Central memory CD8-positive, alpha-beta T cell (primary cell): Measurements from ENCODE around the gene TRPC4.
"Not testable (repeated sequence)": the region's sequence is repeated elsewhere in the genome, so short reads cannot be mapped to it uniquely, and the experiment has no call there.

ENCODE experiments used
- ATAC-seq: fragments of 150-1000 bp; cut with Tn5 transposase; replicated peaks from 2 replicates; pipeline ENCODE4 v1.10.0; 2022; ENCODE audit warnings: mild to moderate bottlenecking, moderate FRiP score, moderate number of reproducible peaks; ENCODE audit not compliant: poor library complexity, severe bottlenecking; ENCODE audit errors: extremely low read depth
- DNase-seq, 2 donors: peaks; one replicate each; pipeline ENCODE4 v3.0.0; 2021; ENCODE audit warnings: low spot score in 2 of 2
- H3K27ac Mint-ChIP-seq: one replicate; pipeline ENCODE4 v1.8.0; 2022; ENCODE audit warnings: low read depth, mild to moderate bottlenecking, moderate library complexity, mixed read lengths
- H3K27me3 Mint-ChIP-seq: one replicate; pipeline ENCODE4 v1.8.0; 2022; ENCODE audit warnings: mixed read lengths
- H3K36me3 Mint-ChIP-seq: one replicate; pipeline ENCODE4 v1.8.0; 2022; ENCODE audit warnings: mild to moderate bottlenecking, moderate library complexity, mixed read lengths; ENCODE audit not compliant: insufficient read depth
- H3K4me1 Mint-ChIP-seq: one replicate; pipeline ENCODE4 v1.8.0; 2022; ENCODE audit warnings: mixed read lengths
- H3K4me3 Mint-ChIP-seq: one replicate; pipeline ENCODE4 v1.8.0; 2022; ENCODE audit warnings: mild to moderate bottlenecking, moderate library complexity, mixed read lengths
- H3K9me3 Mint-ChIP-seq: one replicate; pipeline ENCODE4 v1.8.0; 2022; ENCODE audit warnings: mixed read lengths

The TRPC4 gene

DNA sequence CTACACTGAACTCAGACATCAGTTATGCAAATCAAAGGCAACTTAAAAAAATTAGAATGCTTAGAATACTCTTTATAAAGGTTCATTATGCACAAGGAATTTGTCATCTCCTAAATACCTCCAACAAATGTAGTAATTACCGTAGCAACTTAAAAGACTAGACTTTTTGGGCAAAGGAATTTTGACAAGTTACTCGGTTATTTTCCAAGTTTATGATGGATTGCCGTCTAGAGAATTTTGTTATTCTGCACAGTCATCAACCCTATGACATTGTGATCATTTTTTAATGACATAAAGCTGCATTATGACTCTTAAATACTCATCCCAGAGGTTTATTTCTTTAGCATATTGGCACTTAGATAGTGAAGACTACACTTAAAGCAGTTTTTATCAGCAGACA, 71.9 kb downstream of the TRPC4 start:
- Mint-ChIP-seq H3K27me3 (no peaks in the 10 kb centered on the region), H3K36me3 (no peaks in the 10 kb centered on the region), H3K4me1 (no peaks in the 10 kb centered on the region), H3K4me3 (no peak overlapping the region), H3K9me3 (peaks cover 10% of the 10 kb centered on the region), H3K27ac (no peak overlapping the region)
- ATAC-seq (no peak), DNase-seq (no peak)

DNA sequence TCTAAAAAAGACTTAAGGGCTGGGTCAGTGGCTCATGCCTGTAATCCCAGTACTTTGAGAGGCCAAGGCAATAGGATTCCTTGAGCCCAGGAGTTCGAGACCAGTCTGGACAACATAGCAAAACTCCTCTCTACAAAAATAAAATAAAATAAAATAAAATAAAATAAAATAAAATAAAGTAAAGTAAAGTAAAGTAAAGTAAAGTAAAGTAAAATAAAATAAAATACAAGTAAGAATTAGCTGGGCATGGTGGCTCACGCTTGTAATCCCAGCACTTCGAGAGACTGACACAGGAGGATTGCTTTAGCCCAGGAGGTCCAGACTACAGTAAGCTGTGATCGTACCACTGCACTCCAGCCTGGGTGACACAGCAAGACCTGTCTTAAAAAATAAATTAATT, 72.8 kb downstream of the TRPC4 start:
- not testable (repeated sequence) for H3K4me1 Mint-ChIP-seq, H3K27ac Mint-ChIP-seq, H3K4me3 Mint-ChIP-seq, DNase-seq, ATAC-seq, H3K27me3 Mint-ChIP-seq, H3K36me3 Mint-ChIP-seq
- peaks cover 11% of the 10 kb centered on the region for H3K9me3 Mint-ChIP-seq

DNA sequence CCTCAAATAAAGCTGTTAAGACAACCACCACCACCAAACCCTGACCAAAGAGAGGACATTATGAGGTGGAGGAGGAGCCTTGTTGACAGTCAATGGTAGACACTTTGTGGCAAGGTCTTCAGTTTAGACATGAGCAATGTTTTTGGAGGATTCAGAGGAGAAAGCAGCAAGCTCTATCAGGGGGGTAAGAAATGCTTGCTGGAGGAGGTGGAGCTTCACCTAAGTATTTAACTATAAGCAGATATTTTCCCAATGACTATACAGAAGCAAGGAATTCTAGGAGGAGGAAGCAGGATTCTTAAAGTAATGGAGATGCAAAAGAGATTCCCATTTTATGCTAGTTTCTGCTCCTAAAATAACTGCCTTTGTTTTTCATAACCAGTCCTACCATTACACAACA, 74.2 kb downstream of the TRPC4 start:
- ATAC-seq (no peak), DNase-seq (no peak)
- no peaks in the 10 kb centered on the region for H3K4me1 Mint-ChIP-seq
- peaks cover 16% of the 10 kb centered on the region for H3K9me3 Mint-ChIP-seq
- H3K27me3 Mint-ChIP-seq: no peaks in the 10 kb centered on the region
- no peaks in the 10 kb centered on the region for H3K36me3 Mint-ChIP-seq
- H3K4me3 Mint-ChIP-seq: no peak overlapping the region
- H3K27ac Mint-ChIP-seq: no peak overlapping the region

DNA sequence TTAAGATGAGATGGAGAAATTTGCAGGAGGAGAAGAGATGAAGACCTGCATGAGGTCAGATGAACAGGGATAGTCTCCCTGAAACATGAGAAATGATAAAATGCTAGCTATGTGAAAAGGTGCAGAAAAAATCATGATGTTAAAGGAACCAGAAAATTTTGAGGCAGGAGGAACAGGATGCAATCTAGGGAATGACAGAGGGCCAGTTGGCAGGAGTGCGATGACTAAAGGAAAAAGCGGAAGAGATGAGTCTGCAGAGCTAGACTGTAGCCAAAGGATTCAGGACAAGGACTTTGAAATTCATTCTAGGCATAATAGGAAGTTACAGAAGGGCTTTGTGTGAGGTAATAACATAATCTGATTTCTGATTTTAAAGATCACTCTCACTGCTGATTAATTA, 77.9 kb downstream of the TRPC4 start:
- Mint-ChIP-seq H3K4me1 (no peaks in the 10 kb centered on the region), H3K27ac (no peak overlapping the region), H3K36me3 (no peaks in the 10 kb centered on the region), H3K4me3 (no peak overlapping the region), H3K27me3 (no peaks in the 10 kb centered on the region), H3K9me3 (peaks cover 29% of the 10 kb centered on the region)
- no peak for ATAC-seq
- DNase-seq: no peak

DNA sequence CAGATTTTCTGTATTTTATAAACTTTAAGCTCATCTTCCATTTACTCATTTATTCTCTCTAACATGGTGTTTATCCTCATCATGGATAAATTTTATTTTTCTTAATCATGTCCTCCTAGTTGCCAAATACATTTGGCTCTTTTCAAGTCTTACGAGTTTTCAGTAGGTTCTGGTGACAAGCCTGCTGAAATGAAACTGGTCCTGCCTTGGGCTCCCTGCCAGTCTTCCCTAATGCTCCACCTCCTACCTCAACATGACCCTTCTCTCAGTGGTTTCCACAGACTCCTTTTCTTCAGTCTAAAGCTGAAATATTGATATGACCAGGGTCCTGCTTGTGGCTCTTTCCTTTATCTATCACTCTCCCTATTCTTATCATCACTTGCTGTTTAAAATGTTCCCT, 81.2 kb downstream of the TRPC4 start:
- Mint-ChIP-seq H3K27ac (no peak overlapping the region), H3K36me3 (no peaks in the 10 kb centered on the region), H3K27me3 (no peaks in the 10 kb centered on the region), H3K9me3 (peaks cover 27% of the 10 kb centered on the region), H3K4me1 (no peaks in the 10 kb centered on the region), H3K4me3 (no peak overlapping the region)
- ATAC-seq (no peak), DNase-seq (no peak)

DNA sequence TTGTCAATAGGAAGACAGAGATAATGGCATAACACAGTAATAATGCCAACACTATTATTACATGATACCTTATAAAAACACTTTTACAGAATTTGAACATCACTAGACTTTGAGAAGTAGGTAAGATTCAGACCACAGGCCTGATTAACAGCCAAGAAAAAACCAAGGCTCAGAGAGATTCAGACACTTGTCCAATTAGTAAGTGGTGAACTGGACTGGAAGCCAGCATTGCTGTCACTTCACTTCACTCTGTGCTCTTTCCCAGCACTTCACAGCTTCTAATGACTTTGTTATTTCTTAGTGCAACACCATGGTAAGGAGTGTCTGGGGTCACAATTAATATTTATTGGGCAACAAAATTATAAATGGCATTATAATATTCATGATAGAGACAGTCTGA, 91.9 kb downstream of the TRPC4 start:
- Mint-ChIP-seq H3K27me3 (no peaks in the 10 kb centered on the region), H3K4me3 (no peak overlapping the region), H3K9me3 (peaks cover 10% of the 10 kb centered on the region), H3K4me1 (no peaks in the 10 kb centered on the region), H3K27ac (no peak overlapping the region), H3K36me3 (no peaks in the 10 kb centered on the region)
- no peak for DNase-seq
- ATAC-seq: no peak

DNA sequence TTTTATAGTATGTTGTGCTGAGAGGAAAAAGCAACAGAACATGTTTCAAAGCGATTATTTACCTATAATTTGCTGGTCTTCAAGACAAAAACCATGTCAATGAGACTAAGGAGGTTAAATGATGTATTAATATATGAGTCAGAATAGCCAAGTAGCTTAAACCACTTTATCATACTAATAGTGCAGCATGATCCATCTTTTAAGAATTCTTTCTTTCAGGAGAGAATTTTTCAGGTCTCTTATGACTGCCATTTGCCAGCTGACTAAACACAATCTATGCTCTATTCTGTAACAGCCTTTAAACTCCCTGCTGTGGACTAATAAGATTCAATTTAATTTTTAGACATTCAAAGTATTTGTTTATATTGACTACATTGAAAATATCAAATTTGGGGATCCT, 93.7 kb downstream of the TRPC4 start:
- no peaks in the 10 kb centered on the region for H3K27me3 Mint-ChIP-seq

DNA sequence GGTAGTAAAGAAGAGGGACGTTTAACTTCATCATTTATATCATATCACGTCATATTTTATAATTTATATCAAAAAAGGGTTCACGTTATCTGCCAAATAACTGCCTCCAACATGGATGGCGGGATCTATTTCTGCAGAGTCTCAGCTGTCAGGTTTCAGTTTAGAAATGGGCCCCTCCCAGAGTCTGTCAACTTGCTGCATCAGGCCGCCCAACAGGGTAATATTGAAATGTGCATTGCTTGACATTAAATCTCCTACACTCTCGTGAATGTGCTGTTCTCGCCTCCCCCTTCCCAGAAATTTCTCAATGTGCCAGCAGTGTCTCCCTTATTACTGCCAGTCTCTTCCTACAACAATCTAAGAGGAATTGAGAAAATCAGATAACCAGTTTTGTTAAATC, 96.9 kb downstream of the TRPC4 start:
- Mint-ChIP-seq H3K4me1 (no peaks in the 10 kb centered on the region), H3K4me3 (no peak overlapping the region), H3K9me3 (peaks cover 19% of the 10 kb centered on the region), H3K27ac (no peak overlapping the region), H3K36me3 (no peaks in the 10 kb centered on the region), H3K27me3 (no peaks in the 10 kb centered on the region)
- DNase-seq (no peak), ATAC-seq (no peak)

More for the DNA sequence above, 93.7 kb downstream of the TRPC4 start:
- Mint-ChIP-seq H3K9me3 (peaks cover 19% of the 10 kb centered on the region), H3K4me3 (no peak overlapping the region), H3K27ac (no peak overlapping the region), H3K36me3 (no peaks in the 10 kb centered on the region), H3K4me1 (no peaks in the 10 kb centered on the region)
- DNase-seq (no peak), ATAC-seq (no peak)

DNA sequence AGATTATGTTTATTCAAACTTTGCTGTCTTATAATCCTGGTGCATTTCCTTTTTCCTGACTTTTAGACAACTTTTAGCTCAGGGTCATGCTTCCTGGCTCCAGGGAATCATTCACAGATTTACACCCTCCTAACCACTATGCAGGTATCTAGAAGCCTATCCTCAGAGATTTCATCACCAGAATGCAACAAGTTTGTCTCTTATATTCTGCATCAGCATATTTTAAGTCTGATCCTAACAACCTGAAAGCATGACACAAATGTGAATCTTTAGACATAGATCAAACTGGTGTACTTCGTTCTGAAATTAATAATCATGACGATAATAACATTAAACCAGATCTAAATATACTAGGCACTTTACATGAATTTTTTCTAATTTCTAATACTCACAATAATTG, 100.0 kb downstream of the TRPC4 start:
- H3K4me3 Mint-ChIP-seq: no peak overlapping the region
- no peak overlapping the region for H3K27ac Mint-ChIP-seq
- H3K9me3 Mint-ChIP-seq: peaks cover 9% of the 10 kb centered on the region
- no peaks in the 10 kb centered on the region for H3K4me1 Mint-ChIP-seq
- DNase-seq (no peak), ATAC-seq (no peak)
- H3K27me3 Mint-ChIP-seq: no peaks in the 10 kb centered on the region
- no peaks in the 10 kb centered on the region for H3K36me3 Mint-ChIP-seq

DNA sequence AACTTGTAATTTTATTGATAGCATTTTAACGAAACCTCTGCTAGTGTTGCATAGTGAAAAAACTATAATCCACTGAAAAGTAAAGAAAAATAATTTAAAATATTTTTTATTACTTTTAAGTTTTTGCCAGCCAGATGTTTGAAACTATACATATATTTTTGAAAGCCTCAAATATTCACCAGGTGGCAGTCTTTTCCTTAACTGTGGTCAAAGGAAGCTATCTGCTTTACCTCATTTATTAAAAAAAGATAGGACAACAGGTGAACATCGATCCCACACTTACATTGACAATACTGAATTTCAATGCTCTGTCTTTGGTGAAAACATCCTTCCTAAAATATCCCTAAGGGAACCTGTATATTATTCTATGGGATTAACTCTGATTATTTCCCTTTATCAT, 100.5 kb downstream of the TRPC4 start:
- Mint-ChIP-seq H3K4me1 (no peaks in the 10 kb centered on the region), H3K27ac (no peak overlapping the region), H3K27me3 (no peaks in the 10 kb centered on the region), H3K9me3 (peaks cover 9% of the 10 kb centered on the region), H3K36me3 (no peaks in the 10 kb centered on the region), H3K4me3 (no peak overlapping the region)
- no peak for DNase-seq
- no peak for ATAC-seq

DNA sequence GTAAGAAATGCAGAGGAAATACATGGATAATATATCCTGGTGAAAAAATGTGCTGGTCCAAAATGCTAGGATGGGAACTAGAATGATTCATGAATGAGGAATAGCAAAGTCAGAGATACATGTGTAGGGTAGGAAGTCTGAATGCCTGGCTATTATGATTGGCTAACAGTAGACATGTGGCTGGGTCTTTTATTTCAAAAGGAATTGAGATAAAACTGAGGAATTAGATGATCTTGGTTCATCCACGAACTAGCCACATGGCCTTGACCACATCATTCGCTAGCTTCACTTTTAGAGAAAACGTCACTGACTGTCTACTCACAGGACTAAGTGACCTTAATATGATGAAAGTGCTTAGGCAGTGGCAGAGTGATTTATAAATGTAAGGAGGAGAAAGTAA, 103.1 kb downstream of the TRPC4 start:
- H3K27me3 Mint-ChIP-seq: no peaks in the 10 kb centered on the region
- ATAC-seq: no peak
- no peaks in the 10 kb centered on the region for H3K36me3 Mint-ChIP-seq

DNA sequence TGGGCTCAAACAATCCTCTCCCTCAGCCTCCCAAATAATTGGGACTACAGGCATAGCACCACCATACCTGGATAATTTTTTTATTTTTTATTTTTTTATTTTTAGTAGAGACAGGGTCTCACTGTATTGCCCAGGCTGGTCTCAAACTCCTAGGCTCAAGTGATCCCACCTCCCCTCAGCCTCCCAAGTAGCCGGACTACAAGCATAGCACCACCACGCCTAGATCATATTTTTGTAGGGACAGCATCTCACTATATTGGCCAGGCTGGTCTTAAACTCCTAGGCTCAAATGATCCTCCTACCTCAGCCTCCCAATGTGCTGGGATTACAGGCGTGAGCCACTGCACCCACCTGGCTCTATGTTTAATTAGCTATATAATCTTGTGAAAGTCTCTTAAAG, 114.2 kb downstream of the TRPC4 start:
- no peak overlapping the region for H3K27ac Mint-ChIP-seq
- H3K9me3 Mint-ChIP-seq: peaks cover 12% of the 10 kb centered on the region
- H3K4me1 Mint-ChIP-seq: no peaks in the 10 kb centered on the region
- ATAC-seq (no peak), DNase-seq (no peak)
- no peak overlapping the region for H3K4me3 Mint-ChIP-seq
- no peaks in the 10 kb centered on the region for H3K27me3 Mint-ChIP-seq
- no peaks in the 10 kb centered on the region for H3K36me3 Mint-ChIP-seq

More for the DNA sequence above, 103.1 kb downstream of the TRPC4 start:
- DNase-seq: no peak
- Mint-ChIP-seq H3K27ac (no peak overlapping the region), H3K9me3 (peaks cover 12% of the 10 kb centered on the region), H3K4me3 (no peak overlapping the region), H3K4me1 (no peaks in the 10 kb centered on the region)

DNA sequence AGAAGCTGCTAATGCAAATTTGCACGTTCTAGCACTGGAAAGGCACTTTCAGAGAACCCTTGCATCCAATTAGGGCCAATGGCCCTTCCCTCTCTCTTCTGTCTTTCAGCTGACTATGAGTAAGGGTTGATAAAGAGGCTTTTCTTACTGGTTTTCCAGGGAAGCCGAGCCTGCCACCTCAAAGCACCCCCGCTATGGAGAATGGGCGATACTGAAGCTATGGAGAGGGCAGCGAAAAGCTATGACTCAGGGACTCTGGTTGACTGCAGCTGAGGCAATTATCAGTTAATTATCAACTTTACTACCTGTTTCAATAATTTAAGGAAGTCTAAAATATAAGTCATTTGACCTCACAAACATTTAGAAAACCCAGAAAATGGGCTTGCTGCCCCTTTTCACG, 115.8 kb downstream of the TRPC4 start:
- H3K27ac Mint-ChIP-seq: no peak overlapping the region

DNA sequence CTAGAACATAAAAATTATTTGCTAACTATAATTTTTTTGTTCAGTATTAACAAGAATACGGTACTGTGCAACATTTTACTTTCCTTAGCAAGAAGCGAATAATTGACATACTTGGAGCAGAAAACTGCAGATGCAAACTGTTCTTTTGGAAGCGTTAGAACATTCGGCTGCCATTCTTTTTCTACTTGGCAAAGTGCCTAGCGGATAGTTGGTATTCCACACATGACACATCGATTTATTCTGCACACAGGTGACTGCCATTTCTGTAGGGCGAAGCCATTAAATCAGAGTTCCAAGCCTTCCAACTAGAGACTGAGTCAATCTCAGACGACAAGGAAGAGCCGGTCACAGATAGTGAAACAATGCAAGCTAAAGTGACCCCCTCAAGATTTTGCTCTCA, 117.4 kb downstream of the TRPC4 start:
- DNase-seq (no peak), ATAC-seq (no peak)
- no peak overlapping the region for H3K4me3 Mint-ChIP-seq
- H3K4me1 Mint-ChIP-seq: no peaks in the 10 kb centered on the region
- H3K27me3 Mint-ChIP-seq: no peaks in the 10 kb centered on the region
- H3K27ac Mint-ChIP-seq: no peak overlapping the region
- peaks cover 12% of the 10 kb centered on the region for H3K9me3 Mint-ChIP-seq
- H3K36me3 Mint-ChIP-seq: peaks cover 1% of the 10 kb centered on the region

More for the DNA sequence above, 115.8 kb downstream of the TRPC4 start:
- peaks cover 12% of the 10 kb centered on the region for H3K9me3 Mint-ChIP-seq
- no peaks in the 10 kb centered on the region for H3K36me3 Mint-ChIP-seq
- ATAC-seq (no peak), DNase-seq (no peak)
- no peak overlapping the region for H3K4me3 Mint-ChIP-seq
- H3K4me1 Mint-ChIP-seq: no peaks in the 10 kb centered on the region
- no peaks in the 10 kb centered on the region for H3K27me3 Mint-ChIP-seq
